ENCODE data around the gene NINJ1. TPM values are rescaled to one million over a fixed set of nuclear protein-coding genes. Genes with fewer than 3 reads are reported as not detected.

NINJ1 gene
- total and polyA plus RNA-seq, 2 donors (not counting 1 experiment from before 2014, with no cell fraction given) = 7.2 to 59.9 TPM

DNA sequence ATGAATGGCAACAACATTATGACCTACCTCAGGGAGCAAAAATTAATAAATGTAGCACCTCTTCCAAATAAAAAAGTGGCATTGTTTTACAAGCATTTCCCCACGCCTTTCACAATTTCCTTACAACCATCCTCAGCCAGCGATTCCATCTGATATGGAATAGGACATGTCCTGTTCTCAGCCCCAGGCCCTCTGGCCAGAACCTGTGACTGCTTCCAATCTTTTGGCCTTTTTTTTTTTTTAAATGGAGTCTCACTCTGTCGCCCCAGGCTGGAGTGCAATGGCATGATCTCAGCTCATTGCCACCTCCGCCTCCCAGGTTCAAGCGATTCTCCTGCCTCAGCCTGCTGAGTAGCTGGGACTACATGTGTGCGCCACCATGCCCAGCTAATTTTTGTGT is 33.1 kb upstream of the NINJ1 start:
- TF ChIP-seq EZH2 (IDR thresholded peaks at IDR 0.05; ENCODE audit: low read length, missing control alignments) = no peak
- TF ChIP-seq, protein P1, sequence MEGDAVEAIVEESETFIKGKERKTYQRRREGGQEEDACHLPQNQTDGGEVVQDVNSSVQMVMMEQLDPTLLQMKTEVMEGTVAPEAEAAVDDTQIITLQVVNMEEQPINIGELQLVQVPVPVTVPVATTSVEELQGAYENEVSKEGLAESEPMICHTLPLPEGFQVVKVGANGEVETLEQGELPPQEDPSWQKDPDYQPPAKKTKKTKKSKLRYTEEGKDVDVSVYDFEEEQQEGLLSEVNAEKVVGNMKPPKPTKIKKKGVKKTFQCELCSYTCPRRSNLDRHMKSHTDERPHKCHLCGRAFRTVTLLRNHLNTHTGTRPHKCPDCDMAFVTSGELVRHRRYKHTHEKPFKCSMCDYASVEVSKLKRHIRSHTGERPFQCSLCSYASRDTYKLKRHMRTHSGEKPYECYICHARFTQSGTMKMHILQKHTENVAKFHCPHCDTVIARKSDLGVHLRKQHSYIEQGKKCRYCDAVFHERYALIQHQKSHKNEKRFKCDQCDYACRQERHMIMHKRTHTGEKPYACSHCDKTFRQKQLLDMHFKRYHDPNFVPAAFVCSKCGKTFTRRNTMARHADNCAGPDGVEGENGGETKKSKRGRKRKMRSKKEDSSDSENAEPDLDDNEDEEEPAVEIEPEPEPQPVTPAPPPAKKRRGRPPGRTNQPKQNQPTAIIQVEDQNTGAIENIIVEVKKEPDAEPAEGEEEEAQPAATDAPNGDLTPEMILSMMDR (conservative IDR thresholded peaks at IDR 0.05 in 1 of 2, IDR thresholded peaks at IDR 0.05 in 1 of 2; ENCODE audit: low read depth in 1 of 2, low read length in 2 of 2) = no peak
- peaks cover 4% of the 10 kb centered on the region for H3K27me3 ChIP-seq (ENCODE audit: control insufficient read depth, insufficient read depth, low read length)
- no peaks in the 10 kb centered on the region for H4K20me1 ChIP-seq (ENCODE audit: control insufficient read depth, extremely low read depth, insufficient read depth, low read length)
- H3K9me3 ChIP-seq (ENCODE audit: control insufficient read depth, insufficient read depth, low read depth, low read length) = no peaks in the 10 kb centered on the region
- H2AFZ ChIP-seq (ENCODE audit: low read length) = no peak overlapping the region
- DNase-seq (ENCODE audit: low read depth in 2 of 2) = no peak
- no peak overlapping the region for H3K4me2 ChIP-seq (ENCODE audit: extremely low read depth, insufficient read depth, low read length)
- no peak overlapping the region for H3K9ac ChIP-seq (ENCODE audit: insufficient read depth, low read length)
- H3K79me2 ChIP-seq (ENCODE audit: control insufficient read depth, insufficient read depth, low read length) = no peaks in the 10 kb centered on the region
- H3K4me1 ChIP-seq (ENCODE audit: control insufficient read depth, extremely low read depth, insufficient read depth, low read length) = no peaks in the 10 kb centered on the region
- H3K27ac ChIP-seq (ENCODE audit: insufficient read depth, low read length) = no peak overlapping the region
- H3K36me3 ChIP-seq (ENCODE audit: control insufficient read depth, insufficient read depth, low read length) = no peaks in the 10 kb centered on the region
- no peak overlapping the region for H3K4me3 ChIP-seq (replicated peaks in 1 of 4; ENCODE audit: control extremely low read depth in 1 of 4, insufficient read depth in 1 of 4, low read depth in 3 of 4, low read length in 4 of 4)

DNA sequence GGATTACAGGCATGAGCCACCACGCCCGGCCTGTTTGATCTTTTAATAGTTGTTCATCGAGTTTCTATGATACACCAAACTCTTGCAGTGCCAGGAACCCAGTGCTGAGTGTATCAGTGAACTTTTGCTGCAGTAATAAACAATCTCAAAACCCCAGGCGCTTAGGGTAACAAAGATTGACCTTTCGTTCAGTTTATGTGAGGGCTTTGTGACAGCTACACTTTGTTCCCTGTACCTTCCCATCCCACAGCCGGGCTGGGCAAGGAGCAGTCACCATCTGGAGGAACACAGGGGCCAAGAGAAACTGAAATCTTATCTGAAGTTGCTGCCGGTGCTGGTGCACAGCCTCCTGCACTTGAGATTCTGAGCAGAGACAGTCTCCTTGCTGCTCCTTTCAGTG is 32.6 kb upstream of the NINJ1 start:
- Histone ChIP-seq H3K9me3 (ENCODE audit: control insufficient read depth, insufficient read depth, low read depth, low read length) (no peaks in the 10 kb centered on the region), H4K20me1 (ENCODE audit: control insufficient read depth, extremely low read depth, insufficient read depth, low read length) (no peaks in the 10 kb centered on the region), H3K27me3 (ENCODE audit: control insufficient read depth, insufficient read depth, low read length) (peaks cover 5% of the 10 kb centered on the region), H3K79me2 (ENCODE audit: control insufficient read depth, insufficient read depth, low read length) (no peaks in the 10 kb centered on the region), H2AFZ (ENCODE audit: low read length) (no peak overlapping the region), H3K4me3 (replicated peaks in 1 of 4; ENCODE audit: control extremely low read depth in 1 of 4, insufficient read depth in 1 of 4, low read depth in 3 of 4, low read length in 4 of 4) (no peak overlapping the region), H3K9ac (ENCODE audit: insufficient read depth, low read length) (no peak overlapping the region), H3K4me1 (ENCODE audit: control insufficient read depth, extremely low read depth, insufficient read depth, low read length) (no peaks in the 10 kb centered on the region), H3K36me3 (ENCODE audit: control insufficient read depth, insufficient read depth, low read length) (no peaks in the 10 kb centered on the region), H3K4me2 (ENCODE audit: extremely low read depth, insufficient read depth, low read length) (no peak overlapping the region), H3K27ac (ENCODE audit: insufficient read depth, low read length) (no peak overlapping the region)
- no peak for DNase-seq (ENCODE audit: low read depth in 2 of 2)
- TF ChIP-seq, protein P1 (conservative IDR thresholded peaks at IDR 0.05 in 1 of 2, IDR thresholded peaks at IDR 0.05 in 1 of 2; ENCODE audit: low read depth in 1 of 2, low read length in 2 of 2) = no peak
- no peak for TF ChIP-seq EZH2 (IDR thresholded peaks at IDR 0.05; ENCODE audit: low read length, missing control alignments)

GRCh38 chr9:93164085-93164484 is 30.0 kb upstream of the NINJ1 start:
- Histone ChIP-seq H3K27me3 (ENCODE audit: control insufficient read depth, insufficient read depth, low read length) (peaks cover 5% of the 10 kb centered on the region), H3K27ac (ENCODE audit: insufficient read depth, low read length) (no peak overlapping the region), H3K4me1 (ENCODE audit: control insufficient read depth, extremely low read depth, insufficient read depth, low read length) (no peaks in the 10 kb centered on the region), H3K4me2 (ENCODE audit: extremely low read depth, insufficient read depth, low read length) (no peak overlapping the region), H3K4me3 (replicated peaks in 1 of 4; ENCODE audit: control extremely low read depth in 1 of 4, insufficient read depth in 1 of 4, low read depth in 3 of 4, low read length in 4 of 4) (no peak overlapping the region), H3K9me3 (ENCODE audit: control insufficient read depth, insufficient read depth, low read depth, low read length) (no peaks in the 10 kb centered on the region), H3K79me2 (ENCODE audit: control insufficient read depth, insufficient read depth, low read length) (no peaks in the 10 kb centered on the region), H2AFZ (ENCODE audit: low read length) (no peak overlapping the region), H4K20me1 (ENCODE audit: control insufficient read depth, extremely low read depth, insufficient read depth, low read length) (no peaks in the 10 kb centered on the region), H3K36me3 (ENCODE audit: control insufficient read depth, insufficient read depth, low read length) (no peaks in the 10 kb centered on the region), H3K9ac (ENCODE audit: insufficient read depth, low read length) (no peak overlapping the region)
- DNase-seq (ENCODE audit: low read depth in 2 of 2) = no peak
- no peak for TF ChIP-seq EZH2 (IDR thresholded peaks at IDR 0.05; ENCODE audit: low read length, missing control alignments)
- TF ChIP-seq, protein P1 (conservative IDR thresholded peaks at IDR 0.05 in 1 of 2, IDR thresholded peaks at IDR 0.05 in 1 of 2; ENCODE audit: low read depth in 1 of 2, low read length in 2 of 2) = no peak
